WTC11 (cell line): ENCODE results near the gene XPR1. TPM values are rescaled to one million over a fixed set of nuclear protein-coding genes. Genes with fewer than 3 reads are reported as not detected.

ENCODE experiments used
- ATAC-seq: fragments of 200-7000 bp; cut with Tn5 transposase; 2 replicates; pipeline ENCODE4 v1.10.0; 2021; ENCODE audit warnings: mild to moderate bottlenecking, moderate library complexity
- CTCF ChIA-PET: fragments of 300-600 bp; sonication (Branson Sonifier 250); formaldehyde crosslinking; loops from one replicate; lab custom pipeline; 2021; ENCODE audit warnings: antibody characterized with exemption; lab: Charles Lee
- POLR2A ChIA-PET: fragments of 350-600 bp; sonication (Branson Sonifier 250); formaldehyde crosslinking; loops from one replicate; lab custom pipeline; 2021; ENCODE audit warnings: antibody characterized with exemption; lab: Charles Lee
- DNase-seq: peaks from one replicate; pipeline ENCODE4 v3.0.0; 2021; ENCODE audit warnings: low spot score
- H3K27ac Mint-ChIP-seq: 2 replicates; pipeline ENCODE4 v1.8.0; 2021; ENCODE audit warnings: mixed read lengths
- H3K27me3 Mint-ChIP-seq: 2 replicates; pipeline ENCODE4 v1.8.0; 2021; ENCODE audit warnings: low read depth, mild to moderate bottlenecking, moderate library complexity, mixed read lengths
- H3K36me3 Mint-ChIP-seq: 2 replicates; pipeline ENCODE4 v1.8.0; 2021; ENCODE audit warnings: mixed read lengths
- H3K4me1 Mint-ChIP-seq: 2 replicates; pipeline ENCODE4 v1.8.0; 2022; ENCODE audit warnings: mixed read lengths
- H3K4me3 Mint-ChIP-seq: 2 replicates; pipeline ENCODE4 v1.8.0; 2021; ENCODE audit warnings: mild to moderate bottlenecking, moderate library complexity, mixed read lengths
- H3K9me3 Mint-ChIP-seq: 2 replicates; pipeline ENCODE4 v1.8.0; 2021; ENCODE audit warnings: mixed read lengths
- ATF1 ChIP-seq: sonication (generic); formaldehyde crosslinking; IDR thresholded peaks from 2 replicates; pipeline ENCODE4 v1.8.1; 2023; ENCODE audit warnings: mild to moderate bottlenecking, moderate library complexity, missing genetic modification reagents
- CBFB ChIP-seq: sonication (generic); formaldehyde crosslinking; IDR thresholded peaks from 2 replicates; pipeline ENCODE4 v1.8.1; 2022; ENCODE audit warnings: mild to moderate bottlenecking, low read depth, missing genetic modification reagents
- E2F1 ChIP-seq: sonication (generic); formaldehyde crosslinking; IDR thresholded peaks from 2 replicates; pipeline ENCODE4 v1.8.0; 2022; ENCODE audit warnings: mild to moderate bottlenecking, missing genetic modification reagents
- E2F4 ChIP-seq: sonication (generic); formaldehyde crosslinking; IDR thresholded peaks from 2 replicates; pipeline ENCODE4 v1.8.1; 2022; ENCODE audit warnings: low read depth, mild to moderate bottlenecking, moderate library complexity, missing genetic modification reagents, borderline replicate concordance
- ERG ChIP-seq: fragments of 250-450 bp; sonication (Bioruptor Pico); IDR thresholded peaks from 2 replicates; pipeline ENCODE4 v1.8.0; 2021; ENCODE audit warnings: mild to moderate bottlenecking
- GABPB1 ChIP-seq: sonication (generic); formaldehyde crosslinking; IDR thresholded peaks from 2 replicates; pipeline ENCODE4 v1.8.1; 2023; ENCODE audit warnings: mild to moderate bottlenecking, missing genetic modification reagents
- HMGA2 ChIP-seq: fragments of 250-450 bp; sonication (Bioruptor Pico); IDR thresholded peaks from 2 replicates; pipeline ENCODE4 v1.4.0; 2021; ENCODE audit warnings: mild to moderate bottlenecking, moderate library complexity
- KAT7 ChIP-seq: sonication (generic); formaldehyde crosslinking; IDR thresholded peaks from 2 replicates; pipeline ENCODE4 v1.8.1; 2023; ENCODE audit warnings: missing genetic modification reagents, mild to moderate bottlenecking, borderline replicate concordance
- NFYB ChIP-seq: sonication (generic); formaldehyde crosslinking; conservative IDR thresholded peaks from 2 replicates; pipeline ENCODE4 v1.8.0; 2022; ENCODE audit warnings: low read depth, missing genetic modification reagents
- NR1H2 ChIP-seq: sonication (generic); formaldehyde crosslinking; IDR thresholded peaks from 2 replicates; pipeline ENCODE4 v1.9.0; 2021; ENCODE audit warnings: mild to moderate bottlenecking, moderate library complexity, missing genetic modification reagents
- PRRX2 ChIP-seq: fragments of 250-450 bp; sonication (Bioruptor Pico); IDR thresholded peaks from 2 replicates; pipeline ENCODE4 v1.8.0; 2021; ENCODE audit warnings: mild to moderate bottlenecking
- RELA ChIP-seq: sonication (generic); formaldehyde crosslinking; IDR thresholded peaks from 2 replicates; pipeline ENCODE4 v1.8.1; 2022; ENCODE audit warnings: missing genetic modification reagents, mild to moderate bottlenecking, borderline replicate concordance
- RORB ChIP-seq: fragments of 250-450 bp; sonication (Bioruptor Pico); IDR thresholded peaks from 2 replicates; pipeline ENCODE4 v1.9.0; 2021; ENCODE audit warnings: mild to moderate bottlenecking
- SMAD4 ChIP-seq: sonication (generic); formaldehyde crosslinking; IDR thresholded peaks from 2 replicates; pipeline ENCODE4 v1.8.0; 2022; ENCODE audit warnings: mild to moderate bottlenecking, missing genetic modification reagents
- TEAD1 ChIP-seq: sonication (generic); formaldehyde crosslinking; IDR thresholded peaks from 2 replicates; pipeline ENCODE4 v1.8.0; 2022; ENCODE audit warnings: mild to moderate bottlenecking, missing genetic modification reagents
- TEAD4 ChIP-seq: sonication (generic); formaldehyde crosslinking; IDR thresholded peaks from 2 replicates; pipeline ENCODE4 v1.8.0; 2022; ENCODE audit warnings: mild to moderate bottlenecking, missing genetic modification reagents
- ZNF121 ChIP-seq: sonication (generic); formaldehyde crosslinking; IDR thresholded peaks from 2 replicates; pipeline ENCODE4 v1.8.0; 2023; ENCODE audit warnings: missing genetic modification reagents
- ZNF396 ChIP-seq: fragments of 250-450 bp; sonication (Bioruptor Pico); IDR thresholded peaks from 2 replicates; pipeline ENCODE4 v1.8.0; 2021; ENCODE audit warnings: mild to moderate bottlenecking, moderate library complexity, borderline replicate concordance
- ZNF416 ChIP-seq: fragments of 250-450 bp; sonication (Bioruptor Pico); IDR thresholded peaks from 2 replicates; pipeline ENCODE4 v1.9.0; 2021; ENCODE audit warnings: mild to moderate bottlenecking, inconsistent platforms
- total RNA-seq: library from RNA; stranded (reverse); gene quantifications from 3 replicates; pipeline ENCODE4 v1.2.3, GENCODE V29; 2021
- TF ChIP-seq, protein P1 (sequence below): fragments of 200-600 bp; IDR thresholded peaks from 2 replicates; pipeline ENCODE4 v1.8.0; 2022; ENCODE audit warnings: antibody characterized with exemption
- TF ChIP-seq, protein P2 (sequence below): sonication (generic); formaldehyde crosslinking; IDR thresholded peaks from 2 replicates; pipeline ENCODE4 v1.8.1; 2022; ENCODE audit warnings: mild to moderate bottlenecking, moderate library complexity, missing genetic modification reagents
- TF ChIP-seq, protein P3 (sequence below): sonication (generic); formaldehyde crosslinking; IDR thresholded peaks from 2 replicates; pipeline ENCODE4 v1.8.1; 2023; ENCODE audit warnings: mild to moderate bottlenecking, missing genetic modification reagents
- TF ChIP-seq, protein P4 (sequence below): sonication (generic); formaldehyde crosslinking; IDR thresholded peaks from 2 replicates; pipeline ENCODE4 v1.8.1; 2023; ENCODE audit warnings: mild to moderate bottlenecking, missing genetic modification reagents, borderline replicate concordance

Gene XPR1
- total RNA-seq, 1 experiment from 2014 or later: 34.6 TPM

- no peaks in the 10 kb centered on the region for H3K36me3 Mint-ChIP-seq
- TF ChIP-seq ZNF396 (CRISPR knock-in tag) (no peak), NFYB (no peak), HMGA2 (CRISPR knock-in tag) (no peak), E2F4 (CRISPR knock-in tag) (no peak), PRRX2 (no peak), KAT7 (CRISPR knock-in tag) (no peak), SMAD4 (CRISPR knock-in tag) (no peak), ZNF416 (CRISPR knock-in tag) (no peak), ZNF121 (no peak), ERG (CRISPR knock-in tag) (no peak), NR1H2 (CRISPR knock-in tag) (no peak), ATF1 (no peak), E2F1 (no peak), GABPB1 (CRISPR knock-in tag) (no peak), RELA (CRISPR knock-in tag) (no peak), CBFB (no peak)
- TF ChIP-seq, protein P1, sequence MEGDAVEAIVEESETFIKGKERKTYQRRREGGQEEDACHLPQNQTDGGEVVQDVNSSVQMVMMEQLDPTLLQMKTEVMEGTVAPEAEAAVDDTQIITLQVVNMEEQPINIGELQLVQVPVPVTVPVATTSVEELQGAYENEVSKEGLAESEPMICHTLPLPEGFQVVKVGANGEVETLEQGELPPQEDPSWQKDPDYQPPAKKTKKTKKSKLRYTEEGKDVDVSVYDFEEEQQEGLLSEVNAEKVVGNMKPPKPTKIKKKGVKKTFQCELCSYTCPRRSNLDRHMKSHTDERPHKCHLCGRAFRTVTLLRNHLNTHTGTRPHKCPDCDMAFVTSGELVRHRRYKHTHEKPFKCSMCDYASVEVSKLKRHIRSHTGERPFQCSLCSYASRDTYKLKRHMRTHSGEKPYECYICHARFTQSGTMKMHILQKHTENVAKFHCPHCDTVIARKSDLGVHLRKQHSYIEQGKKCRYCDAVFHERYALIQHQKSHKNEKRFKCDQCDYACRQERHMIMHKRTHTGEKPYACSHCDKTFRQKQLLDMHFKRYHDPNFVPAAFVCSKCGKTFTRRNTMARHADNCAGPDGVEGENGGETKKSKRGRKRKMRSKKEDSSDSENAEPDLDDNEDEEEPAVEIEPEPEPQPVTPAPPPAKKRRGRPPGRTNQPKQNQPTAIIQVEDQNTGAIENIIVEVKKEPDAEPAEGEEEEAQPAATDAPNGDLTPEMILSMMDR: no peak
- TF ChIP-seq, protein P2, sequence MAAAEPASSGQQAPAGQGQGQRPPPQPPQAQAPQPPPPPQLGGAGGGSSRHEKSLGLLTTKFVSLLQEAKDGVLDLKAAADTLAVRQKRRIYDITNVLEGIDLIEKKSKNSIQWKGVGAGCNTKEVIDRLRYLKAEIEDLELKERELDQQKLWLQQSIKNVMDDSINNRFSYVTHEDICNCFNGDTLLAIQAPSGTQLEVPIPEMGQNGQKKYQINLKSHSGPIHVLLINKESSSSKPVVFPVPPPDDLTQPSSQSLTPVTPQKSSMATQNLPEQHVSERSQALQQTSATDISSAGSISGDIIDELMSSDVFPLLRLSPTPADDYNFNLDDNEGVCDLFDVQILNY (CRISPR knock-in tag): no peak
- TF ChIP-seq, all 79 proteins: peak for 0
- ChIA-PET CTCF (no interaction called here), POLR2A (no interaction called here)
- peaks cover 4% of the 10 kb centered on the region for H3K9me3 Mint-ChIP-seq
- H3K27ac Mint-ChIP-seq: no peak overlapping the region
- H3K4me3 Mint-ChIP-seq: no peak overlapping the region
- DNase-seq: no peak
- no peaks in the 10 kb centered on the region for H3K27me3 Mint-ChIP-seq
- ATAC-seq: no peak
- H3K4me1 Mint-ChIP-seq: no peaks in the 10 kb centered on the region
Measured at GRCh38 chr1:180775801-180776200, 144.0 kb downstream of the XPR1 start.

DNA sequence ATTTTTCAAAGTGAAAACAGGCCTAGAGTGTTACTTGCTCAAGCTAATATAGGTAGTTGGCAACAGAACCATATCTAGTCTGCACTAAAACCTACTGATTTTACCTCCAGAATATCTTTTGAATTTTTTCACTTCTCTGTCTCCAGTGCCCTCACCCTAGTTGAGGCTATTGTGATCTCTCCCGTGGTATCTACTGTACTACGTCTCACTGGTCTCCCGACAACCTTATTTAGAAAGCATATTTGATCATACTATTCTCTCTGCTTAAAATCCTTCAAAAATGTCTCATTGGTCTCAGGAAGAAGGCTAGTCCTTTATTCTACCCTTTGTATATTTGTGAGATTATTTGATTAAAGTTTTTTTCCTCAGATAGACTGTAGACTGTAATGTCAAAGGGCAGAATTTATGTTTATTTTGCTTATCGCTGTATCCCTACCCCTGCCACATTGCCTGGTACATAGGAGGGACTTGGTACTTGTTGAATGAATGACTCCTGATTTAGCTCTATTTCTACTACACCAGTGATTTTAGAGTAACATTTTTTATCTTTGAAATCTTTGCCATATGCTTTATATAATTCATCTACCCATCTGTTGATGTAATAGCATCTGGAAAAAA lies 145.4 kb downstream of the XPR1 start:
- no peaks in the 10 kb centered on the region for H3K27me3 Mint-ChIP-seq
- H3K27ac Mint-ChIP-seq: no peak overlapping the region
- H3K4me1 Mint-ChIP-seq: no peaks in the 10 kb centered on the region
- ATAC-seq (no peak), DNase-seq (no peak)
- H3K9me3 Mint-ChIP-seq: no peaks in the 10 kb centered on the region
- ChIA-PET CTCF (interaction anchor here (1.6 kb wide), 1 partner anchor 13 kb away, joined by 3 read pairs; no protein-coding TSS in a partner anchor), POLR2A (no interaction called here)
- no peaks in the 10 kb centered on the region for H3K36me3 Mint-ChIP-seq
- no peak overlapping the region for H3K4me3 Mint-ChIP-seq
- TF ChIP-seq RORB (no peak), ZNF416 (CRISPR knock-in tag) (no peak), ERG (CRISPR knock-in tag) (no peak), NFYB (no peak), TEAD1 (CRISPR knock-in tag) (no peak), TEAD4 (CRISPR knock-in tag) (no peak), CBFB (no peak)
- TF ChIP-seq, protein P3, sequence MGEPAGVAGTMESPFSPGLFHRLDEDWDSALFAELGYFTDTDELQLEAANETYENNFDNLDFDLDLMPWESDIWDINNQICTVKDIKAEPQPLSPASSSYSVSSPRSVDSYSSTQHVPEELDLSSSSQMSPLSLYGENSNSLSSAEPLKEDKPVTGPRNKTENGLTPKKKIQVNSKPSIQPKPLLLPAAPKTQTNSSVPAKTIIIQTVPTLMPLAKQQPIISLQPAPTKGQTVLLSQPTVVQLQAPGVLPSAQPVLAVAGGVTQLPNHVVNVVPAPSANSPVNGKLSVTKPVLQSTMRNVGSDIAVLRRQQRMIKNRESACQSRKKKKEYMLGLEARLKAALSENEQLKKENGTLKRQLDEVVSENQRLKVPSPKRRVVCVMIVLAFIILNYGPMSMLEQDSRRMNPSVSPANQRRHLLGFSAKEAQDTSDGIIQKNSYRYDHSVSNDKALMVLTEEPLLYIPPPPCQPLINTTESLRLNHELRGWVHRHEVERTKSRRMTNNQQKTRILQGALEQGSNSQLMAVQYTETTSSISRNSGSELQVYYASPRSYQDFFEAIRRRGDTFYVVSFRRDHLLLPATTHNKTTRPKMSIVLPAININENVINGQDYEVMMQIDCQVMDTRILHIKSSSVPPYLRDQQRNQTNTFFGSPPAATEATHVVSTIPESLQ (CRISPR knock-in tag): no peak
- TF ChIP-seq, protein P4, sequence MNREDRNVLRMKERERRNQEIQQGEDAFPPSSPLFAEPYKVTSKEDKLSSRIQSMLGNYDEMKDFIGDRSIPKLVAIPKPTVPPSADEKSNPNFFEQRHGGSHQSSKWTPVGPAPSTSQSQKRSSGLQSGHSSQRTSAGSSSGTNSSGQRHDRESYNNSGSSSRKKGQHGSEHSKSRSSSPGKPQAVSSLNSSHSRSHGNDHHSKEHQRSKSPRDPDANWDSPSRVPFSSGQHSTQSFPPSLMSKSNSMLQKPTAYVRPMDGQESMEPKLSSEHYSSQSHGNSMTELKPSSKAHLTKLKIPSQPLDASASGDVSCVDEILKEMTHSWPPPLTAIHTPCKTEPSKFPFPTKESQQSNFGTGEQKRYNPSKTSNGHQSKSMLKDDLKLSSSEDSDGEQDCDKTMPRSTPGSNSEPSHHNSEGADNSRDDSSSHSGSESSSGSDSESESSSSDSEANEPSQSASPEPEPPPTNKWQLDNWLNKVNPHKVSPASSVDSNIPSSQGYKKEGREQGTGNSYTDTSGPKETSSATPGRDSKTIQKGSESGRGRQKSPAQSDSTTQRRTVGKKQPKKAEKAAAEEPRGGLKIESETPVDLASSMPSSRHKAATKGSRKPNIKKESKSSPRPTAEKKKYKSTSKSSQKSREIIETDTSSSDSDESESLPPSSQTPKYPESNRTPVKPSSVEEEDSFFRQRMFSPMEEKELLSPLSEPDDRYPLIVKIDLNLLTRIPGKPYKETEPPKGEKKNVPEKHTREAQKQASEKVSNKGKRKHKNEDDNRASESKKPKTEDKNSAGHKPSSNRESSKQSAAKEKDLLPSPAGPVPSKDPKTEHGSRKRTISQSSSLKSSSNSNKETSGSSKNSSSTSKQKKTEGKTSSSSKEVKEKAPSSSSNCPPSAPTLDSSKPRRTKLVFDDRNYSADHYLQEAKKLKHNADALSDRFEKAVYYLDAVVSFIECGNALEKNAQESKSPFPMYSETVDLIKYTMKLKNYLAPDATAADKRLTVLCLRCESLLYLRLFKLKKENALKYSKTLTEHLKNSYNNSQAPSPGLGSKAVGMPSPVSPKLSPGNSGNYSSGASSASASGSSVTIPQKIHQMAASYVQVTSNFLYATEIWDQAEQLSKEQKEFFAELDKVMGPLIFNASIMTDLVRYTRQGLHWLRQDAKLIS (CRISPR knock-in tag): no peak
